Endothelial cell of umbilical vein (primary cell): ENCODE data around the gene RIMBP2.

ENCODE experiments used
- CTCF ChIP-seq, 2 donors: IDR thresholded peaks; 1 replicate in 1 of 2; 2 replicates in 1 of 2; pipeline ENCODE4 v1.5.1; 2011; ENCODE audit warnings: low read length in 2 of 2, mild to moderate bottlenecking in 2 of 2, moderate library complexity in 2 of 2, control low read depth in 1 of 2, inconsistent platforms in 1 of 2, low read depth in 1 of 2; ENCODE audit not compliant: insufficient read depth in 1 of 2; ENCODE audit errors: extremely low read depth in 1 of 2
- EZH2 ChIP-seq: IDR thresholded peaks from 2 replicates; pipeline ENCODE4 v1.6.1; 2012; ENCODE audit warnings: borderline replicate concordance, low read depth, mild to moderate bottlenecking, moderate library complexity, low read length, inconsistent platforms; ENCODE audit not compliant: severe bottlenecking
- FOS ChIP-seq: IDR thresholded peaks from 2 replicates; pipeline ENCODE4 v1.6.1; 2011; ENCODE audit warnings: mild to moderate bottlenecking, low read length, moderate library complexity, borderline replicate concordance; ENCODE audit not compliant: insufficient read depth
- POLR2AphosphoS5 ChIP-seq: IDR thresholded peaks from 2 replicates; pipeline ENCODE4 v1.6.1; 2012; ENCODE audit warnings: low read depth, mild to moderate bottlenecking, control low read depth, low read length, moderate library complexity; ENCODE audit not compliant: insufficient read depth

DNA sequence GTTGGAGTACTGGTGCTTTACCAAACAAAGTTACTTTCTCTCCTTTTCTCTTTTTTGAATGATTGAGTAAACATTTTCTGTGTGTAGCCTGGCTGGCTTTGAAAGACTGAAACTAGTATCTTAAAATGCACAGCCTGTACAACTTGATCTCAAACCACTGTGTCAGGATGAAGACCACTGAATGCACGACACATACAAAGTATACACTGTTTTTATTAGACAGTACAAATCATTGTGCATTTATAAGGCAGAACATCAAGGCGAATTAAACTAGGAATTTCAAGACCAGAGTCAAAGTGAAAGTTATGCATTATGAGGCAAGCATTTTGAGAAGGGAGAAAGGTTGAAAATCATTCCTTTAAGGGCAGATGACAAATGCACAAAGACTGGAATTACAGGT lies 319.4 kb downstream of the RIMBP2 start:
- TF ChIP-seq CTCF (IDR thresholded peaks at IDR 0.05; ENCODE audit: extremely low read depth in 1 of 2, insufficient read depth in 1 of 2, low read depth in 1 of 2, low read length in 2 of 2) (no peak), POLR2AphosphoS5 (no peak), EZH2 (no peak), FOS (no peak)
